ENCODE data around the gene MARK1.

DNA sequence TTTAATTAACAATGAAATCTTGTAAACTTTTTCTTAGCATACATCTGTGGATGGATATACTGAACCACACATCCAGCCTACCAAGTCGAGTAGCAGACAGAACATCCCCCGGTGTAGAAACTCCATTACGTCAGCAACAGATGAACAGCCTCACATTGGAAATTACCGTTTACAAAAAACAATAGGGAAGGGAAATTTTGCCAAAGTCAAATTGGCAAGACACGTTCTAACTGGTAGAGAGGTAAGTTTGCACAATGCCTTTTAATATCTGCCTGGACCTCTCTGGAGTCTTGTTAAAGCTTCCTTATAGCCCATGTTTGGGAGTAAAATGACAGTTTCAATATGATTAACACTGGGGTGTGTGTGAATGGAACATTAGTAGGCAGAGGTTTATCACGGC, 51.4 kb downstream of the MARK1 start:
- TF ChIP-seq ZNF707 (tag by site-specific recombination; IDR thresholded peaks at IDR 0.05) (no peak), PRDM6 (tag by site-specific recombination; IDR thresholded peaks at IDR 0.05) (no peak), REST (tag by site-specific recombination; IDR thresholded peaks at IDR 0.05) (no peak), ZNF670 (tag by site-specific recombination; IDR thresholded peaks at IDR 0.05; ENCODE audit: low read depth) (no peak), CTCF (tag by site-specific recombination; IDR thresholded peaks at IDR 0.05) (no peak), ZSCAN30 (tag by site-specific recombination; IDR thresholded peaks at IDR 0.05) (no peak), ZEB2 (tag by site-specific recombination; IDR thresholded peaks at IDR 0.05) (no peak)
- TF ChIP-seq, protein P1, sequence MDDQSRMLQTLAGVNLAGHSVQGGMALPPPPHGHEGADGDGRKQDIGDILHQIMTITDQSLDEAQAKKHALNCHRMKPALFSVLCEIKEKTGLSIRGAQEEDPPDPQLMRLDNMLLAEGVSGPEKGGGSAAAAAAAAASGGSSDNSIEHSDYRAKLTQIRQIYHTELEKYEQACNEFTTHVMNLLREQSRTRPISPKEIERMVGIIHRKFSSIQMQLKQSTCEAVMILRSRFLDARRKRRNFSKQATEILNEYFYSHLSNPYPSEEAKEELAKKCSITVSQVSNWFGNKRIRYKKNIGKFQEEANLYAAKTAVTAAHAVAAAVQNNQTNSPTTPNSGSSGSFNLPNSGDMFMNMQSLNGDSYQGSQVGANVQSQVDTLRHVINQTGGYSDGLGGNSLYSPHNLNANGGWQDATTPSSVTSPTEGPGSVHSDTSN (CRISPR knock-in tag; IDR thresholded peaks at IDR 0.05): no peak

Measured in HEK293 (cell line).